GM12865 (cell line): ENCODE data around the gene COMMD3.
A peak's percentile ranks its signal among the peaks of the same experiment; 100 is the strongest.
"Not testable (repeated sequence)": the region's sequence is repeated elsewhere in the genome, so short reads cannot be mapped to it uniquely, and the experiment has no call there.

Experiments
- DNase-seq: peaks from one replicate; pipeline ENCODE4 v3.0.0; 2010; ENCODE audit warnings: low read depth
- H3K4me3 ChIP-seq: 2 replicates; pipeline ENCODE4 v1.5.1; 2011; ENCODE audit warnings: mild to moderate bottlenecking, low read depth, low read length, control low read depth
- CTCF ChIP-seq: IDR thresholded peaks from 2 replicates; pipeline ENCODE4 v1.5.1; 2011; ENCODE audit warnings: low read length, control low read depth, low read depth, inconsistent platforms; ENCODE audit not compliant: insufficient read depth; ENCODE audit errors: missing control alignments

The COMMD3 gene

GRCh38 chr10:22294694-22295093, 21.5 kb upstream of the COMMD3 start:
- no peak for DNase-seq
- no peak for TF ChIP-seq CTCF
- H3K4me3 ChIP-seq, result no peak overlapping the region

GRCh38 chr10:22301193-22301592, 15.0 kb upstream of the COMMD3 start:
- no peak for DNase-seq
- H3K4me3 ChIP-seq, result no peak overlapping the region
- TF ChIP-seq CTCF, result peak; percentile 0

DNA sequence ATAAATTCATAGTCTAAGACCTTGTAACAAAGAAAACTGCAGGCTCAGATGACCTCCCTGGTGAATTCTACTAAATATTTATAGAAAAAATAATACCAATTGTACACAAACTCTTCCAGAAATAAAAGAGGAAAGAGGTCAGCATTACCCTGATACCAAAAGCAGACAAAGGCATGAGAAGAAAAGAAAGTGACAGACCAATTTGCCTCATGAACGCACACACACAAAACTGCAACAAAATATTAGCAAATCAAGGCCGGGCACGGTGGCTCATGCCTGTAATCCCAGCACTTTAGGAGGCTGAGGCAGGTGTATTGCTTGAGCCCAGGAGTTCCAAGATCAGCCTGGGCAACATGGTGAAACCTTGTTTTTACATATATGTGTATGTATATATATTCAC, 12.7 kb upstream of the COMMD3 start:
- no peak overlapping the region for H3K4me3 ChIP-seq
- TF ChIP-seq CTCF, result no peak
- DNase-seq, result no peak

- H3K4me3 ChIP-seq, result no peak overlapping the region
- TF ChIP-seq CTCF, result no peak
- DNase-seq, result no peak
These were observed 10.5 kb upstream of the COMMD3 start for GRCh38 chr10:22305721-22306120.

DNA sequence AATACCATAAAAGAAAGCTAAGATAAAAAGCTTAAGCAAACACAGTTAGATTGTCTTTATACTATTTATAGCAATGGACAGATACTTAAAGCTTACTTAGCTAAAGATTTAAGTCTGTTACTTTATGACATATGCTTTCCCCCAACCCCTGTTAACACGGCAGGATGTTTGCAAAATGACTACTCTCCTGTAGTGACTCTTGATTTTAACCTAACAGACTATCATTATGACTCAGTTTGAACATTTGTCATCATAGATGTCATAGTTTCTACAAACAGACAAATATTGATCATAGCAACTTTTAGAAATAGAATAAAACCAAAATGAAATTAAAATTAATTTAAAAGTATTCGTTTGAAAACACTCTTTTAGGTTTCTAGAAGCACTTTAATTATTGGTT, 7.8 kb upstream of the COMMD3 start:
- no peak overlapping the region for H3K4me3 ChIP-seq
- no peak for TF ChIP-seq CTCF
- DNase-seq, result peak; percentile 83

- TF ChIP-seq CTCF, result no peak
- DNase-seq, result no peak
- H3K4me3 ChIP-seq, result no peak overlapping the region
These were observed 6.8 kb upstream of the COMMD3 start for GRCh38 chr10:22309180-22310000.

DNA sequence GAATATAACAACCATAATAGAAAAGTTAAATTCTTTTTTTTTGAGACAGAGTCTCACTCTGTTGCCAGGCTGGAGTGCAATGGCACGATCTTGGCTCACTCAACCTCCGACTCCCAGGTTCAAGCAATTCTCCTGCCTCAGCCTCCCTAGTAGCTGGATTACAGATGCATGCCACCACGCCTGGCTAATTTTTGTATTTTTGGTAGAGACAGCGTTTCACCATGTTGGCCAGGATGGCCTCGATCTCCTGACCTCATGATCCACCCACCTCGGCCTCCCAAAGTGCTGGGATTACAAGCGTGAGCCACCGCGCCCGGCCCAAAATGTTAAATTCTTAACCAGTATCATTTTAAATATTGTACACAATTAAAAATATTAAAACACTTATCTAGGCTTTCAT, 6.2 kb upstream of the COMMD3 start:
- H3K4me3 ChIP-seq, DNase-seq: not testable (repeated sequence)
